ENCODE results near the gene ZNF213. TPM values are rescaled to one million over a fixed set of nuclear protein-coding genes. Genes with fewer than 3 reads are reported as not detected.

Gene ZNF213
- polyA plus RNA-seq, 1 donor (not counting 4 experiments of a cell fraction or from before 2014, with no cell fraction given): 0.51 TPM

- Histone ChIP-seq H3K4me1 (ENCODE audit: control insufficient read depth, extremely low read depth, insufficient read depth, low read length) (peaks cover 5% of the 10 kb centered on the region), H3K27ac (ENCODE audit: control insufficient read depth, insufficient read depth, low read length) (peak overlapping the region; percentile 82), H3K9me3 (ENCODE audit: control insufficient read depth, low read depth, low read length) (no peaks in the 10 kb centered on the region), H3K79me2 (ENCODE audit: control insufficient read depth, insufficient read depth, low read length) (no peaks in the 10 kb centered on the region), H3K9me1 (ENCODE audit: control insufficient read depth, extremely low read depth, insufficient read depth, low read length) (no peaks in the 10 kb centered on the region), H3K9ac (ENCODE audit: control insufficient read depth, extremely low read depth, insufficient read depth, low read length) (peak overlapping the region; percentile 85), H3K36me3 (ENCODE audit: control insufficient read depth in 2 of 2, extremely low read depth in 1 of 2, insufficient read depth in 2 of 2, low read length in 2 of 2) (no peaks in the 10 kb centered on the region), H3K4me3 (ENCODE audit: control insufficient read depth in 2 of 3, extremely low read depth in 1 of 3, insufficient read depth in 2 of 3, low read depth in 1 of 3, low read length in 3 of 3) (peak overlapping the region; percentile 72 to 83 (median 77)), H3K27me3 (ENCODE audit: control insufficient read depth, extremely low read depth, insufficient read depth, low read length) (no peaks in the 10 kb centered on the region), H3K4me2 (ENCODE audit: control insufficient read depth, extremely low read depth, insufficient read depth, low read depth, low read length) (peak overlapping the region; percentile 90), H4K20me1 (ENCODE audit: control insufficient read depth, extremely low read depth, insufficient read depth, low read length) (no peaks in the 10 kb centered on the region), H2AFZ (ENCODE audit: control insufficient read depth, low read length) (peak overlapping the region; percentile 92)
- TF ChIP-seq EZH2 (IDR thresholded peaks at IDR 0.05; ENCODE audit: low read length) (no peak), CTCF (optimal IDR thresholded peaks at IDR 0.05 in 1 of 3, IDR thresholded peaks at IDR 0.05 in 1 of 3, conservative IDR thresholded peaks at IDR 0.05 in 1 of 3; ENCODE audit: extremely low read depth in 1 of 3, insufficient read depth in 2 of 3, low read length in 3 of 3) (no peak)
- dilution Hi-C loops (cut with MboI; ENCODE audit: extremely low pct_ligation_motif_present, low sequenced_read_pairs): no loop called here
- FAIRE-seq (no peak), DNase-seq (ENCODE audit: low read depth, low spot score) (peak; percentile 63)
Observed at GRCh38 chr16:3158510-3159314, 23.9 kb downstream of the ZNF213 start.

GRCh38 chr16:3161235-3162018 is 26.6 kb downstream of the ZNF213 start:
- no peak for TF ChIP-seq EZH2 (IDR thresholded peaks at IDR 0.05; ENCODE audit: low read length)
- TF ChIP-seq CTCF (optimal IDR thresholded peaks at IDR 0.05 in 1 of 3, IDR thresholded peaks at IDR 0.05 in 1 of 3, conservative IDR thresholded peaks at IDR 0.05 in 1 of 3; ENCODE audit: extremely low read depth in 1 of 3, insufficient read depth in 2 of 3, low read length in 3 of 3): no peak
- no peaks in the 10 kb centered on the region for H4K20me1 ChIP-seq (ENCODE audit: control insufficient read depth, extremely low read depth, insufficient read depth, low read length)
- no peaks in the 10 kb centered on the region for H3K27me3 ChIP-seq (ENCODE audit: control insufficient read depth, extremely low read depth, insufficient read depth, low read length)
- no peak for FAIRE-seq
- no peak overlapping the region for H2AFZ ChIP-seq (ENCODE audit: control insufficient read depth, low read length)
- no peak overlapping the region for H3K27ac ChIP-seq (ENCODE audit: control insufficient read depth, insufficient read depth, low read length)
- peaks cover 5% of the 10 kb centered on the region for H3K4me1 ChIP-seq (ENCODE audit: control insufficient read depth, extremely low read depth, insufficient read depth, low read length)
- H3K9me1 ChIP-seq (ENCODE audit: control insufficient read depth, extremely low read depth, insufficient read depth, low read length): no peaks in the 10 kb centered on the region
- no peak for DNase-seq (ENCODE audit: low read depth, low spot score)
- H3K79me2 ChIP-seq (ENCODE audit: control insufficient read depth, insufficient read depth, low read length): no peaks in the 10 kb centered on the region
- no peak overlapping the region for H3K4me3 ChIP-seq (ENCODE audit: control insufficient read depth in 2 of 3, extremely low read depth in 1 of 3, insufficient read depth in 2 of 3, low read depth in 1 of 3, low read length in 3 of 3)
- dilution Hi-C loops (cut with MboI; ENCODE audit: extremely low pct_ligation_motif_present, low sequenced_read_pairs): no loop called here
- no peak overlapping the region for H3K9ac ChIP-seq (ENCODE audit: control insufficient read depth, extremely low read depth, insufficient read depth, low read length)
- H3K36me3 ChIP-seq (ENCODE audit: control insufficient read depth in 2 of 2, extremely low read depth in 1 of 2, insufficient read depth in 2 of 2, low read length in 2 of 2): no peaks in the 10 kb centered on the region
- no peak overlapping the region for H3K4me2 ChIP-seq (ENCODE audit: control insufficient read depth, extremely low read depth, insufficient read depth, low read depth, low read length)
- H3K9me3 ChIP-seq (ENCODE audit: control insufficient read depth, low read depth, low read length): no peaks in the 10 kb centered on the region

All from keratinocyte (primary cell).